SK-N-SH (cell line): ENCODE measurements around the gene ZFP62. TPM values are rescaled to one million over a fixed set of nuclear protein-coding genes. Genes with fewer than 3 reads are reported as not detected.

Experiments used
- CTCF ChIA-PET: fragments of 300-600, 350-600 bp; formaldehyde crosslinking; extraction: SDS; loops from one replicate; lab custom pipeline; 2021; lab: Yijun Ruan, JAX
- POLR2A ChIA-PET: fragments of 350-600 bp; sonication (Branson Sonifier 250); formaldehyde crosslinking; extraction: SDS; loops from one replicate; lab custom pipeline; 2020; ENCODE audit warnings: antibody characterized with exemption, inconsistent platforms; lab: Yijun Ruan, JAX
- DNase-seq: peaks from one replicate; pipeline ENCODE4 v3.0.0; 2012
- H2AFZ ChIP-seq: fragments of 200-600 bp; sonication (generic); 2 replicates; pipeline ENCODE4 v1.8.1; 2016; ENCODE audit warnings: antibody characterized with exemption, mild to moderate bottlenecking, low read depth
- H3F3A ChIP-seq: fragments of 200-600 bp; sonication (generic); replicated peaks from 2 replicates; pipeline ENCODE3; 2016; ENCODE audit warnings: antibody characterized with exemption, mild to moderate bottlenecking; ENCODE audit not compliant: insufficient read depth
- H3K27ac ChIP-seq, 2 experiments: fragments of 200-500 bp in 1 of 2; fragments of 200-600 bp in 1 of 2; sonication (Bioruptor generic) in 1 of 2; sonication (generic), shearing (Covaris generic) in 1 of 2; 2 replicates each; pipeline versions ENCODE4 v1.5.1 to v1.6.1; 2014 to 2016; ENCODE audit warnings: low read depth in 2 of 2, inconsistent platforms in 1 of 2, low read length in 1 of 2, mild to moderate bottlenecking in 1 of 2, mixed read lengths in 1 of 2
- H3K27me3 ChIP-seq: fragments of 200-600 bp; sonication (generic), shearing (Covaris generic); 2 replicates; pipeline ENCODE4 v1.6.1; 2016; ENCODE audit warnings: mixed run types; ENCODE audit not compliant: insufficient read depth
- H3K36me3 ChIP-seq, 2 experiments: fragments of 200-500 bp in 1 of 2; fragments of 200-600 bp in 1 of 2; sonication (Bioruptor generic) in 1 of 2; sonication (generic) in 1 of 2; replicated peaks in 1 of 2; 2 replicates each; pipeline versions ENCODE3 to v1.5.1; 2014 to 2016; ENCODE audit warnings: low read length in 1 of 2, mild to moderate bottlenecking in 1 of 2; ENCODE audit not compliant: insufficient read depth in 2 of 2, control insufficient read depth in 1 of 2
- H3K4me1 ChIP-seq, 2 experiments: fragments of 200-500 bp in 1 of 2; fragments of 200-600 bp in 1 of 2; sonication (Bioruptor generic) in 1 of 2; sonication (generic), shearing (Covaris generic) in 1 of 2; 2 replicates each; pipeline versions ENCODE4 v1.5.1 to v1.6.1; 2014 to 2016; ENCODE audit warnings: low read depth in 1 of 2, low read length in 1 of 2, mixed run types in 1 of 2; ENCODE audit not compliant: insufficient read depth in 2 of 2, control insufficient read depth in 1 of 2
- H3K4me2 ChIP-seq: fragments of 200-600 bp; sonication (generic), shearing (Covaris generic); 2 replicates; pipeline ENCODE4 v1.6.1; 2017; ENCODE audit warnings: mixed run types
- H3K4me3 ChIP-seq, 2 experiments: fragments of 200-500 bp in 1 of 2; fragments of 200-600 bp in 1 of 2; sonication (Bioruptor generic) in 1 of 2; sonication (generic), shearing (Covaris generic) in 1 of 2; 2 replicates each; pipeline versions ENCODE4 v1.5.1 to v1.8.1; 2014 to 2016; ENCODE audit warnings: low read depth in 2 of 2, inconsistent platforms in 1 of 2, low read length in 1 of 2, mild to moderate bottlenecking in 1 of 2, mixed read lengths in 1 of 2, moderate library complexity in 1 of 2
- H3K79me2 ChIP-seq: fragments of 200-600 bp; sonication (generic); 2 replicates; pipeline ENCODE4 v1.8.1; 2017; ENCODE audit warnings: mild to moderate bottlenecking; ENCODE audit not compliant: insufficient read depth
- H3K9ac ChIP-seq: fragments of 200-600 bp; sonication (generic); 2 replicates; pipeline ENCODE4 v1.6.1; 2017; ENCODE audit warnings: mixed run types
- H3K9me2 ChIP-seq: fragments of 200-600 bp; sonication (generic); 2 replicates; pipeline ENCODE4 v1.6.1; 2017; ENCODE audit warnings: mixed run types
- H3K9me3 ChIP-seq: fragments of 200-600 bp; sonication (generic); 2 replicates; pipeline ENCODE4 v1.6.1; 2017; ENCODE audit warnings: mixed run types, mild to moderate bottlenecking, moderate library complexity
- H4K20me1 ChIP-seq: fragments of 200-600 bp; sonication (generic); 2 replicates; pipeline ENCODE4 v1.6.1; 2017; ENCODE audit warnings: mild to moderate bottlenecking, mixed run types; ENCODE audit not compliant: insufficient read depth
- CHD2 ChIP-seq: fragments of 150-350 bp; IDR thresholded peaks from 2 replicates; pipeline ENCODE4 v1.6.1; 2018; ENCODE audit warnings: low read length; ENCODE audit not compliant: partially characterized antibody
- ELF1 ChIP-seq: IDR thresholded peaks from 2 replicates; pipeline ENCODE4 v1.4.0; 2012
- EP300 ChIP-seq, 2 experiments: IDR thresholded peaks; 2 replicates each; pipeline versions ENCODE4 v1.4.0 to v1.6.1; 2012; ENCODE audit warnings: borderline replicate concordance in 1 of 2, low read depth in 1 of 2, low read length in 1 of 2
- EZH2phosphoT487 ChIP-seq: fragments of 200-600 bp; sonication (generic); IDR thresholded peaks from 2 replicates; pipeline ENCODE4 v1.6.1; 2017; ENCODE audit warnings: low read depth, mixed run types, mild to moderate bottlenecking, antibody characterized with exemption, moderate library complexity, borderline replicate concordance
- FOSL2 ChIP-seq: IDR thresholded peaks from 2 replicates; pipeline ENCODE4 v1.4.0; 2012; ENCODE audit warnings: low read depth, mild to moderate bottlenecking, moderate library complexity, borderline replicate concordance
- FOXJ3 ChIP-seq: sonication (generic); formaldehyde crosslinking; IDR thresholded peaks from 2 replicates; pipeline ENCODE4 v1.5.1; 2020; ENCODE audit warnings: mild to moderate bottlenecking, missing genetic modification reagents
- FOXM1 ChIP-seq: IDR thresholded peaks from 2 replicates; pipeline ENCODE4 v1.4.0; 2012; ENCODE audit warnings: low read depth, mild to moderate bottlenecking
- GABPA ChIP-seq: IDR thresholded peaks from 2 replicates; pipeline ENCODE4 v1.4.0; 2012; ENCODE audit warnings: low read depth, mild to moderate bottlenecking
- MAX ChIP-seq: IDR thresholded peaks from 2 replicates; pipeline ENCODE4 v1.4.0; 2012; ENCODE audit warnings: low read depth
- MXI1 ChIP-seq: IDR thresholded peaks from 2 replicates; pipeline ENCODE4 v1.6.1; 2012; ENCODE audit warnings: mild to moderate bottlenecking, low read depth, low read length, improper control_type of control experiment
- NRF1 ChIP-seq: IDR thresholded peaks from 2 replicates; pipeline ENCODE4 v1.6.1; 2012; ENCODE audit warnings: low read depth, mild to moderate bottlenecking, low read length
- SIN3A ChIP-seq: IDR thresholded peaks from 2 replicates; pipeline ENCODE4 v1.6.1; 2012; ENCODE audit warnings: low read depth, mild to moderate bottlenecking, low read length, moderate library complexity, borderline replicate concordance
- TAF1 ChIP-seq: IDR thresholded peaks from 2 replicates; pipeline ENCODE4 v1.6.1; 2012; ENCODE audit warnings: low read depth, mild to moderate bottlenecking, low read length, moderate library complexity, borderline replicate concordance
- TCF12 ChIP-seq: IDR thresholded peaks from 2 replicates; pipeline ENCODE4 v1.4.0; 2012
- USF1 ChIP-seq: IDR thresholded peaks from 2 replicates; pipeline ENCODE4 v1.4.0; 2012; ENCODE audit warnings: low read depth, borderline replicate concordance
- USF2 ChIP-seq: fragments of 150-350 bp; IDR thresholded peaks from 2 replicates; pipeline ENCODE4 v1.6.1; 2017; ENCODE audit warnings: antibody characterized with exemption, low read length, low read depth, borderline replicate concordance
- YY1 ChIP-seq: IDR thresholded peaks from 2 replicates; pipeline ENCODE4 v1.4.0; 2012; ENCODE audit warnings: low read depth, mild to moderate bottlenecking
- WGBS: methylation state at CpG from one replicate; pipeline ENCODE4 v1.1.6; 2017; ENCODE audit warnings: low lambda C conversion rate; 5-methylcytosine and 5-hydroxymethylcytosine counted together
- polyA plus RNA-seq, 3 experiments: library from polyadenylated mRNA; depleted of rRNA; stranded (reverse); fragments of >200 nt; gene quantifications; 2 replicates each; pipeline ENCODE4 v1.2.3, GENCODE V29; 2012
- TF ChIP-seq, protein P1 (sequence below): fragments of 200-600 bp; sonication (generic); IDR thresholded peaks from 2 replicates; pipeline ENCODE4 v1.6.1; 2017; ENCODE audit warnings: antibody characterized with exemption, mild to moderate bottlenecking, moderate library complexity

ZFP62 gene
- 6.0 and 9.0 TPM in 2 replicates for polyA plus RNA-seq (2012; rRNA removed)
- polyA plus RNA-seq (2012; cell fraction: cytosol; rRNA removed) = 7.5 and 10.4 TPM in 2 replicates
- polyA plus RNA-seq (2012; cell fraction: nucleus; rRNA removed) = 10.3 and 22.5 TPM in 2 replicates

- peaks cover 37% of the 10 kb centered on the region for H3K79me2 ChIP-seq
- ChIA-PET CTCF (interaction anchor here (0.7 to 1.4 kb wide), 4 partner anchors 24 to 77 kb away, joined by 3 to 4 read pairs (median 4); no protein-coding TSS in a partner anchor), POLR2A (interaction anchor here (1.3 to 1.7 kb wide), 3 partner anchors 12 to 51 kb away, joined by 4 to 9 read pairs (median 6); no protein-coding TSS in a partner anchor)
- no peaks in the 10 kb centered on the region for H3K9me3 ChIP-seq
- H2AFZ ChIP-seq = peak within 1 kb of the TSS; percentile 99
- H3K4me1 ChIP-seq = no peaks in the 10 kb centered on the region; a peak in 2 of 4 replicates
- peak within 1 kb of the TSS; percentile 87 to 99 for H3K4me3 ChIP-seq
- H3K9me2 ChIP-seq = no peaks in the 10 kb centered on the region
- H3K27ac ChIP-seq = peak within 1 kb of the TSS; percentile 77 to 90
- under 1% methylated on average over 46 of the region's 84 CpGs for WGBS
- DNase-seq = peak; percentile 94
- peaks cover 5 to 6% of the 10 kb centered on the region in 2 experiments for H3K36me3 ChIP-seq
- peaks cover 8% of the 10 kb centered on the region for H3F3A ChIP-seq
- H3K27me3 ChIP-seq = 0 out of 2 replicates have a peak, but pooled peaks cover 1% of the 10 kb centered on the region
- H3K9ac ChIP-seq = peak within 1 kb of the TSS; percentile 98
- TF ChIP-seq YY1 (peak; percentile 15; the same call in 1 of the 2 replicates), FOSL2 (no peak), TCF12 (peak; percentile 20; the same call in 1 of the 2 replicates), ELF1 (peak; percentile 69), EP300 (IDR thresholded peaks at IDR 0.05; ENCODE audit: borderline replicate concordance in 1 of 2, low read depth in 1 of 2, low read length in 1 of 2) (peak in 1 of 2 experiments; percentile 31; a peak in 1 of 4 replicates), CHD2 (peak; percentile 37), SIN3A (peak; percentile 76; the same call in 1 of the 2 replicates), FOXM1 (0 out of 2 replicates have a peak, but pooled peaks have one; percentile 37), MAX (peak; percentile 62; the same call in 1 of the 2 replicates), NRF1 (no peak), USF2 (no peak), FOXJ3 (CRISPR knock-in tag) (0 out of 2 replicates have a peak, but pooled peaks have one; percentile 33), EZH2phosphoT487 (no peak), TAF1 (peak; percentile 64), MXI1 (peak; percentile 9), GABPA (peak; percentile 89), USF1 (peak; percentile 69; the same call in 1 of the 2 replicates)
- TF ChIP-seq, protein P1, sequence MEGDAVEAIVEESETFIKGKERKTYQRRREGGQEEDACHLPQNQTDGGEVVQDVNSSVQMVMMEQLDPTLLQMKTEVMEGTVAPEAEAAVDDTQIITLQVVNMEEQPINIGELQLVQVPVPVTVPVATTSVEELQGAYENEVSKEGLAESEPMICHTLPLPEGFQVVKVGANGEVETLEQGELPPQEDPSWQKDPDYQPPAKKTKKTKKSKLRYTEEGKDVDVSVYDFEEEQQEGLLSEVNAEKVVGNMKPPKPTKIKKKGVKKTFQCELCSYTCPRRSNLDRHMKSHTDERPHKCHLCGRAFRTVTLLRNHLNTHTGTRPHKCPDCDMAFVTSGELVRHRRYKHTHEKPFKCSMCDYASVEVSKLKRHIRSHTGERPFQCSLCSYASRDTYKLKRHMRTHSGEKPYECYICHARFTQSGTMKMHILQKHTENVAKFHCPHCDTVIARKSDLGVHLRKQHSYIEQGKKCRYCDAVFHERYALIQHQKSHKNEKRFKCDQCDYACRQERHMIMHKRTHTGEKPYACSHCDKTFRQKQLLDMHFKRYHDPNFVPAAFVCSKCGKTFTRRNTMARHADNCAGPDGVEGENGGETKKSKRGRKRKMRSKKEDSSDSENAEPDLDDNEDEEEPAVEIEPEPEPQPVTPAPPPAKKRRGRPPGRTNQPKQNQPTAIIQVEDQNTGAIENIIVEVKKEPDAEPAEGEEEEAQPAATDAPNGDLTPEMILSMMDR = no peak; the same call in 1 of the 2 replicates
- TF ChIP-seq, all 33 proteins: peak for 13
- no peaks in the 10 kb centered on the region for H4K20me1 ChIP-seq
- peak within 1 kb of the TSS; percentile 98 for H3K4me2 ChIP-seq
Measured at GRCh38 chr5:180860887-180861822, at the start of gene ZFP62. ZFP62 (minus strand) TSS chr5:180861276; CDS start chr5:180861219, 57 bp downstream.
